Stimulated activated CD4-positive, alpha-beta T cell treated with anti-CD3 and anti-CD28 coated beads, Interleukin-12 subunit alpha, Interleukin-12 subunit beta, amount 100 ng/mL, for 4 hours (primary cell): ENCODE results near the gene ZNF746.
"Not testable (repeated sequence)": the region's sequence is repeated elsewhere in the genome, so short reads cannot be mapped to it uniquely, and the experiment has no call there.

Experiments used
- DNase-seq: peaks from one replicate; pipeline ENCODE4 v3.0.0-alpha.2; 2020

Gene ZNF746

DNA sequence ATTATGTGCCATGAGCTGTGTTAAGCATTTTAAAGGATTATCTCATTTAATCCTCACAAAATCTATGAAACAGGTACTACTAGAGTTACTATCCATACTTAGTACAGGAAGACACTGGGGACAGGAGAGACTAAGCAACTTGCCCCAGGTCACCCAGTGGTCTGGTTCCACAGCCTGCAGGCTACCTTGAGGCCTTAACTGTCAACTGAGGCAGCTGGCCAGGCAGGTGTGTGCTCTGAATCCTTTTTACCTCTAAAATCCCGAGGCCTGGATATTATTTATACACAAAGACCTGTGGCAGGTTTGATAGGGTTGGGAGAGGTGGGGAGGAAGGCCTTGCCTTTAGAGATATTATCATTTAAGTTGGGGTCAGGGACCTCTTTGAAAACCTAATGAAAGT, 39.8 kb downstream of the ZNF746 start:
- DNase-seq, result no peak

GRCh38 chr7:149456506-149457421, 40.8 kb downstream of the ZNF746 start:
- no peak for DNase-seq

- no peak for DNase-seq
Measured at GRCh38 chr7:149455175-149455950, 42.2 kb downstream of the ZNF746 start.

DNA sequence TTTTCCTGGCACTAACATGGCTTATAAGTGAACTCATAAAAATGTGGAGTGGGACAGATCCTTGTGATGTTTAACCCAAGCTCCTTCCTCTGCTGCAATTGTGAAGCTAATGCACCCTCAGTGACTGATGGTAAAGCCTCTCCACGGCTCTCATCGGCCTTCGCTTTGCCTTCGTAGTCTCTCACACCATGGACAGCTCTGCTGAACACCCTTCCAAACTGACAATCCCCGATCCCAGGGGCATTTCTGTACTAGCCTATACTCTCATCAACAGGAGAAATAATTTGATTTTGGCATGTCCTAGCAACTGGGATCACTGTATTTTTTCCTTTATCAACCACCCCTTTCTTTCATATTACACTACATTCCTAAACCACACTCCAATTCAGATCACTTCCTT, 42.9 kb downstream of the ZNF746 start:
- no peak for DNase-seq

DNA sequence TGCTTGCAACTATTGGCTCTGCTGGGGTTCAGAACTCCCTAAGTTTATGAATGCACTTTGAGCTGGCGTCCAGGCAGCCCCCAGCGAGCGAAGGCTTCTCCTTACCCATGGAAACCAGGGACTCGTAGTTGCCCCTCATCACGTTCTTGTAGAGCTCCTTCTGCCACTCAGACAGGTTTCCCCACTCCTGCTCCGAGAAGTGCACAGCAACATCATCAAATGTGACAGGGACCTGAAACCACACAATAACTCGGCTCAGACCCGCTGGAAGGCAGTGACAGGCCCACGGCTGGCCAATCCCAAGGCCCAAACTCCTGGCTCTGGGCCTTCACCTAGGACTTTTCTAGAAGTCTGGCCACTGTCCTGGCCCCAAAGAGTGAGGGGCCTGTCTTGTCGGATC, 43.6 kb downstream of the ZNF746 start:
- DNase-seq, result no peak

- DNase-seq, result no peak
Measured at GRCh38 chr7:149450821-149451220, 46.8 kb downstream of the ZNF746 start.

DNA sequence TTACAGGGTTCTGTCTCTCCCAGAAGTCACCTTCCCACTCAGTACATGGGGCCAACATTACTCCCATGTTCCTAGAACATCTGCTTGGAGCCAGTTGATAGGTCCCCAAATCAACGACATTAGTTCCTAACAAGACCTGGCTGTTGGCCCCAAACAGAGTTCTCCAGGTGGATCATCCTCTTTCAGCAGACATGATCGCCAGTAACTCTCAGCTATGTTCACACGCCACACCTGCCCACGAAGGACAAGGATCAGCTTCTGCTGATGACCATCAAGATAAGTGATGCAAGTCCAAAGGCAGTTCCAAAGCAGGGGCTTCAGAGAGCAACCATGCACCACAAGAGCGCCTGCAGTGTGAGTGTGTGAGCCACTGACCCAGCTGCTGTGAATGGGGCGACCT, 47.7 kb downstream of the ZNF746 start:
- no peak for DNase-seq

- DNase-seq, result no peak
Measured at GRCh38 chr7:149448961-149449360, 48.6 kb downstream of the ZNF746 start.

- DNase-seq, result not testable (repeated sequence)
Measured at GRCh38 chr7:149446026-149446425, 51.6 kb downstream of the ZNF746 start.

DNA sequence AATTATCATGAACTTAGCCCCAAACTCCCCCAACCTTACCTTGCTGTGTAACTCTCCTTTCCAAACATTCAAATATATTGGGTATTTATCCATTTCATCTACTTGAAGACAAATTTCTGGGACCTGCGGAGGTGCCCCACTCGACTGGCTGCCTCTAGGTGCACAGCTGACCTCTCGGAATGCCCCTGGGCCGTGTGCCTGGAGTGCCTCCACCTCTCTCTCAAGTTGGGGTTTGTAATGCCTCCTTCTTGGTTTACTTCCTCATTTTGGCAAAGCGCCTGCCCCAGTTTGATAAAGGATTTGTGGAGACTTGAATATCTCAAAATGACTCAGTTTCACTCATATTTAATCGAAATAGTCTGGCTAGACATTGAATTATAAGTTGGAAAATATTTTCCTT, 53.3 kb downstream of the ZNF746 start:
- no peak for DNase-seq

GRCh38 chr7:149443523-149443922, 54.1 kb downstream of the ZNF746 start:
- no peak for DNase-seq

GRCh38 chr7:149442924-149443323, 54.7 kb downstream of the ZNF746 start:
- DNase-seq, result no peak

DNA sequence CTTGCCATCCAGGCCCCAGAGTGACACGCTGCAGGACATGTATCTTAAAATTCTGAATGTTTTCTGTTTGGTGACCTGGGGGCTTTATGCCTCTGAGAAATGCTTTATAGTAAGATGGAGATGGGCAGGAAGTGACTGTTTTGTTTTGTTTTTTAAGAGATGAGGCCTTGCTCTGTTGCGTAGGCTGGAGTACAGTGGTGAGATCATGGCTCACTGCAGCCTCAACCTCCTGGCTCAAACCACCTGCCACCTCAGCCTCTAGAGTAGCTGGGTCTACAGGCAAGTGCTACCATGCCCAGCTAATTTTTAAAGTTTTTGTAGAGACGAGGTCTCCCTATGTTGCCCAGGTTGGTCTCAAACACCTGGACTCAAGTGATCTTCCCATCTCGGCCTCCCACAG, 57.4 kb downstream of the ZNF746 start:
- DNase-seq, result no peak

- DNase-seq, result no peak
Measured at GRCh38 chr7:149436358-149436757, 61.3 kb downstream of the ZNF746 start.

DNA sequence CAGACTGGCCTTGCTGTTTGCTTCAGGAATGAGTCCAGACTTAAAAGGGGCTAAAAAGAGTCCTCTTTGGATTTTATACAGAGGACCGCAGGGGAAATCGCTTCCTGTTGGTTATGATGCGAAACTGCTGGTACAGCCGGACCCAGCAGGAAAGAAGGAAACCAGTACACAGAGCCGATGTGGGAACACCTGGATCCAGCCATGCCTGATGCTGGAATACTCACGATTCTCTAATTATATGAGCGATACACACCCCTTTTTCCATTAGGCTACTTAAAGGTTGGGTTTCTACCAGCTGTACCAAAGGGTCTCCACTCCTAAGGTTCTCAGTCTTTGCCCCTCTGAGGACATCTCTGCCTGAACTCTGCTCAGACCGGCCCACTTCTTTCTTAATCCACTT, 64.5 kb downstream of the ZNF746 start:
- no peak for DNase-seq

DNA sequence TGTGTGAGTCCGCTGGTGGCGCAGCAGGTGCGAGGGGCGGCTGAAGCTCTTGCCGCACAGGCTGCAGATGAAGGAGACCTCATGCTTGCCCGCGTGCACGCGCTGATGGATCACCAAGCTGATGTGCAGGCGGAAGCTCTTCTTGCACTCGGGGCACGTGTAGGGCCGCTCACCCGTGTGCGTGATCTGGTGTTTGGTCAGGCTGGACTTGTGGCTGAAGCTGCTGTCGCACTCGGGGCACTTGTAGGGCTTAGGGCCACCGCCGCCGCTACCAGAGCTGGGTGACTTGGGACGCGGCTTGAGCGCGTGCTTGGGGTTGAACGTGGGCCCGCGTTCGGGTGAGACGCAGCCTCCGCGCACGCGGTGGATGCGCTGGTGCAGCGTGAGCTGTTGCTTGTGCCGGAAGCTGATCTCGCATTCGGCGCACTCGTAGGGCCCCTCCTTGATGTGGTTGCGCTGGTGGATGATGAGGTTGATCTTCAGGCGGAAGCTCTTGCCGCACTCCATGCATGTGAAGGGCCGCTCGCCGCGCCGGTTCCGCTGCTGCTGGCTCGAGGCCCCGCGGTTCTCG, 65.4 kb downstream of the ZNF746 start:
- no peak for DNase-seq

- DNase-seq, result no peak
Measured at GRCh38 chr7:149431486-149432120, 66.0 kb downstream of the ZNF746 start.

DNA sequence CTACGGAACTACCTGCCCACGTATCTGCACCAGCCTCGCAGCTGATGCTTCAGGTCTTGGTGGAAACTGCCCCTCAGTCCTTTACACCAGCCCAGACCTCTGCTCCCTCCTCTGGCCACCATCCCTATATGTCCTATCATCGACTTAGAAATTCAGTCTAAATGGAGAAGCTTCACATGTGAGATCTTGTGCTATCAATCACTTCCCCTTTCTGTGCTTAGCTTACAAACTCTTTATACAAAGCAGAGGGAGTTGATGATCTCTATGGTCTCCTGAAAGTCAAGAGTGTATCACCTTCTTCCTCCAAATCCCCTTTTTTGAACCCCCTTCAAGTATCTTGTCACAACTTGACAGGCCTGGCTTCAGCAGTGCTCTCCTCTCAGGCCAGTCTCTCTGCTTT, 67.4 kb downstream of the ZNF746 start:
- DNase-seq, result no peak

DNA sequence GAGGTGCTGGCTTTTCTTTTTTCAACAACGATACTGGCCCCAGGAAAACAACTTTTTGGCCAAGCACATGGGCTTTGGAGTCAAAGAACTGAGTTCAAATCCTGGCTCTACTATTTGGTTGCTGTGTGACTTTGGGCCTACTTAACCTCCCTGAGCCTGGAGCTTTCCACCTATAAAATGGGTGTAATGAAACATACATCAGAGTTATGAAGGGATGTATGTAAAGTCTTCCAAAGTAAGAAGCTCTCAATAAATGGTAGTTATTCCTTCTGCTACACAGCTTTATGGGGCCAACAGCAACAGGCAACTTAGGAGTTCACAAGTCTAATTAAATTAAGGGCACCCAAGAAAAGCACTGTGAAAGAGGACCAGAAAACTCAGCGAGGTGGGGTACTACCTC, 69.7 kb downstream of the ZNF746 start:
- no peak for DNase-seq

DNA sequence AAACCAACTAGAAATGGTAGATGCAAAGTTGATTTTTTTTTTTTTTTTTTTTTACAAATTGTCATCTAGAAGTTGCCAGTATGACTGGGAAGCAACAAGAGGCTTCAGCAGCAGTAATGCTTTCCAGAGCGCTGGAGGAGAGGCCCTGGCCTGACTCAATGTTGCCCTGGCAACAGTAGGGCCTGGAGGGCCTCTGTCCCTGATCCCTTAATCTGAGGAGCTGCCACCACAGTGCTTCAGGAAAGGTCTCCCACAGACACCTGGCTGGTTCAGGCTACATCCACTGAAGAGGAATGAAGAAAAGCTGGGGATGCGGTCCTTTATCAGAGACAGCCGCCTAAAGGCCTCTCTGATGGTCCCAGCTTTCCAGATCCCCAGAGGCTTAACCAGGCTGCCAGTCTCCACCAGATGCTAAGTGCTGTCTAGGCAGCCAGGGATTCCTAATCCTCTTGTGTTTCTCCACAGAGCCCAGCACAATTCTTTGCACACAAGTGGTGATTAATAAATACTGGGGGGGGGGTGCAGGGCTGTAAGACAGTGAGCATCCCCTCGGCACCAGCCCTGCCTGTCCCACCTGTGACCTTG, 70.4 kb downstream of the ZNF746 start:
- no peak for DNase-seq

- DNase-seq, result no peak
Measured at GRCh38 chr7:149423449-149424110, 74.0 kb downstream of the ZNF746 start.

DNA sequence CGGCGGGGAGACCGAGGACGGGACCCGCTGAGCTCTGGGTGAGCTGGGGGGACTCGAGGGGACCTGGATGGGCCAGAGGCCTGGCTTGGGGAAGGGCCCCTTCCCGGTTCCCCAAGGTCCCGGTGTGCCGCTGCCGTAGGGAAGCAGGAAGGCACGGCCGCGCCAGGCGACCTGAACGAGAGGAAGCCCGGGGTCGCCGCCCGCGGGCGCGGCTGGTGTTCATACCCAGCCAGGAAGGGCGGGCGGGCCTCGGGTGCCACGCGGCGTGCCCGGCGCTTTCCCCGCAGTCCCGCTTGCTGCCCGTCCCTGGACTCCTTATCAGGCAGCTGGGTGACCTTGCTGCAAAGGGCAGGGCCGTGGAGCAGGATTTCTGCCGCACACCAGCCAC, 74.7 kb downstream of the ZNF746 start:
- DNase-seq, result peak; percentile 42
